Stomach smooth muscle (tissue), 2 donors: ENCODE measurements around the gene SLC26A6.
A peak's percentile ranks its signal among the peaks of the same experiment; 100 is the strongest.

Experiments used
- H3K27ac ChIP-seq: one replicate; pipeline ENCODE4 v1.7.0; 2013; ENCODE audit warnings: mild to moderate bottlenecking, low read length, inconsistent platforms
- H3K27me3 ChIP-seq, 2 donors: one replicate each; pipeline ENCODE4 v1.7.0; 2013; ENCODE audit warnings: low read length in 2 of 2; ENCODE audit not compliant: insufficient read depth in 2 of 2, control insufficient read depth in 1 of 2
- H3K36me3 ChIP-seq, 2 donors: one replicate each; pipeline ENCODE4 v1.7.0; 2013; ENCODE audit warnings: low read length in 2 of 2; ENCODE audit not compliant: control insufficient read depth in 2 of 2, insufficient read depth in 2 of 2
- H3K4me1 ChIP-seq: one replicate; pipeline ENCODE4 v1.7.0; 2013; ENCODE audit warnings: low read length; ENCODE audit not compliant: control insufficient read depth, insufficient read depth
- H3K4me3 ChIP-seq, 2 donors: one replicate each; pipeline ENCODE4 v1.7.0; 2013; ENCODE audit warnings: low read length in 2 of 2
- H3K9ac ChIP-seq, 2 donors: one replicate each; pipeline ENCODE4 v1.7.0; 2013; ENCODE audit warnings: low read length in 2 of 2, mild to moderate bottlenecking in 1 of 2
- H3K9me3 ChIP-seq, 2 donors: one replicate each; pipeline ENCODE4 v1.7.0; 2013; ENCODE audit warnings: low read length in 2 of 2; ENCODE audit not compliant: control insufficient read depth in 2 of 2
- donor health status: healthy.
- donor health status: Pancreatic carcinoma.

The SLC26A6 gene

DNA sequence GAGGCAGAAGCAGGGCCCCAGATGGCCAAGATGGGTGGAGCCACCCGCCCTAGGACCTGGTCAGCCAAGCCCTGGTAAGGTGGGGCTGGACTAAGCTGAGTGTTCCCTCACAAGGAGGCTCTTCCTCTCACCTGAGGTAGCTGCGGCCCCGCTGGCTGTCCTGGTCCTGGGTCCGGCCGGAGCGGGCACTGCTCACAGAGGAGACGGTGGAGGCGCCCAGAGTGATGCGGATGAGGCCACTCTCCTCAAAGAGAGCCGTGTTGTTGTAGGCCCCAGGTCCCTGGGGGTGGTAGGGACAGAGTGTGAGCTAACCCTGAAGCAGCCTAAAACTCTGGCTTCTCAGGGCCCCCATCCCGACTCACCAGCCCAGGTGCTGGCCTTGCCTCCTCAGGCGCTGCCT lies 7.3 kb upstream of the SLC26A6 start:
- Histone ChIP-seq H3K27me3 (no peaks in the 10 kb centered on the region), H3K27ac (no peak overlapping the region), H3K4me1 (no peaks in the 10 kb centered on the region), H3K4me3 (no peak overlapping the region), H3K9ac (no peak overlapping the region), H3K9me3 (no peaks in the 10 kb centered on the region), H3K36me3 (no peaks in the 10 kb centered on the region)

DNA sequence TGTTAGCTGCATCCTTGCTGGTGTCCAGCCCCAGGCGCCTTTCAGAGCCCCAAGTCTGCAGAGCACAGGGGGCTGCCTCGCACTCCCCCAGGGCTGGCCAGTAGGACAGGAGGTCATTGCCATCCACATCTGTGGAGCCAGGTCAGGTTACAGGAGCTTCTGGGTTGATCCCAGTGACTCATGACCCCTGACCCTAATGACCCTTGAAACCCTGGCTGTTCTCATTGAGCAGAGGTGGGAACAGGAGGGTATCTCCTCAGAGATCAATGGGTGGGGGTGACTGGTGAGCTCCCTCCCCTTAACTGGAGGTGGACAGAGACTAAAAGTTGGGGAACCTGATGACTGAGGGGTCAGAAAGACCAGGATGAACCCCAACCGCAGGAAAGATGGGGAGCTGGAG lies 6.1 kb upstream of the SLC26A6 start:
- H3K9ac ChIP-seq, result no peak overlapping the region
- no peaks in the 10 kb centered on the region for H3K27me3 ChIP-seq
- H3K36me3 ChIP-seq, result no peaks in the 10 kb centered on the region
- no peaks in the 10 kb centered on the region for H3K9me3 ChIP-seq
- H3K4me3 ChIP-seq, result no peak overlapping the region
- peaks cover under 1% of the 10 kb centered on the region for H3K4me1 ChIP-seq
- H3K27ac ChIP-seq, result no peak overlapping the region

DNA sequence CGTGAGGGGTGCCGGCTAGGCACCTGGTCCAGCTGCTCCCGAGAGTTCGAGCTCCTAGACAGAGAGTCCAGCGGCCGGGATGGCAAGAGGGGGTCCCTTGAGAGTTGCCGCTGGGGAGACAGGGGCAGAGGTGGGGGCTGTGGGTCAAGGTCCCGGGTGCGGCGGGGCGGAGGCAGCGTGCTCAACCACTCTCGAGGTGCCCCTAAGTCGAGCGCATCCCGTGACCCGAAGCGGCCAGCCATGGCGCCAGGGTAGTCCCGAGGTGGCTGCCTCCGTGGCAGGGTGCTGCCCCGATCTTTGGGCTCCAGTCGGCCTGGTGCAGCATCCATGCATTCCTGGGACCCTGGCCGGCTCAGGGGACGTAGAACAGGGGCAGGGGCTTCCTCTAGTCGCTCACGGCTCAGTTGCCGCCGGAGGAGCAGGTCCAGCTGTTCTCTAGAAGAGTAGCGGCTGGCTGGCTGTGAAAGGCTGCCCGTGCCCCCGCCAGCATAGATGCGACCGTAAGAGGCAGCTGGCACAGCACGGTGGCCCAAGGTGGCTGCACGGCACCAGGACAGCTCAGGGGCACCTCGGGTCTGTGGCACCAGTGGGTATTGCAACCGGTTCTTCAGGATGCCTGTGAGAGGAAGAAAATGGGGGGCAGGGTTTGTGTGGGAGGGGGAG lies 4.8 kb upstream of the SLC26A6 start:
- H3K9me3 ChIP-seq, result no peaks in the 10 kb centered on the region
- H3K27ac ChIP-seq, result no peak overlapping the region
- no peak overlapping the region for H3K9ac ChIP-seq
- H3K36me3 ChIP-seq, result no peaks in the 10 kb centered on the region
- H3K27me3 ChIP-seq, result no peaks in the 10 kb centered on the region
- peaks cover 12% of the 10 kb centered on the region for H3K4me1 ChIP-seq
- no peak overlapping the region for H3K4me3 ChIP-seq

DNA sequence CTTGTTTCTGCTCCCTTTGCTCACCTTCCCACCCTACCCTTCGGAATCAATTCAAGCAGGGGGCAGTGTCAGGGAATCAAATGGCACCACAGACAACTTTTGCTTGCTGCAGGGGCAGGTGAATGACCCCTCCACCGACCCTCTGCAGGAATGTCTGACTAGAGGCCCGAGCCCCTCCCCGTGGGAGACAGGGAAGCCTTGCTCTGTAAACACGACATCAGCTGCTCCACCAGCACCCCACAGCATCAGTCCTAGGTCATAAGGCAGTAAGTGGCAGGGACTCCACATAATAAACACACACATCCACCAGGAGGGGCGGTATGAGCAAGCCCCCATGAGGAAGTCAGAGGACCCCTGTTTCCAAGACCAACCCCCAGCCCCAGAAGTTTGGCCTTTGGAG lies 2.0 kb upstream of the SLC26A6 start:
- Histone ChIP-seq H3K27me3 (no peaks in the 10 kb centered on the region), H3K9ac (no peak overlapping the region), H3K4me1 (peaks cover 25% of the 10 kb centered on the region), H3K4me3 (no peak overlapping the region), H3K9me3 (no peaks in the 10 kb centered on the region), H3K36me3 (peaks cover 5 to 8% of the 10 kb centered on the region in 2 donors), H3K27ac (no peak overlapping the region)

DNA sequence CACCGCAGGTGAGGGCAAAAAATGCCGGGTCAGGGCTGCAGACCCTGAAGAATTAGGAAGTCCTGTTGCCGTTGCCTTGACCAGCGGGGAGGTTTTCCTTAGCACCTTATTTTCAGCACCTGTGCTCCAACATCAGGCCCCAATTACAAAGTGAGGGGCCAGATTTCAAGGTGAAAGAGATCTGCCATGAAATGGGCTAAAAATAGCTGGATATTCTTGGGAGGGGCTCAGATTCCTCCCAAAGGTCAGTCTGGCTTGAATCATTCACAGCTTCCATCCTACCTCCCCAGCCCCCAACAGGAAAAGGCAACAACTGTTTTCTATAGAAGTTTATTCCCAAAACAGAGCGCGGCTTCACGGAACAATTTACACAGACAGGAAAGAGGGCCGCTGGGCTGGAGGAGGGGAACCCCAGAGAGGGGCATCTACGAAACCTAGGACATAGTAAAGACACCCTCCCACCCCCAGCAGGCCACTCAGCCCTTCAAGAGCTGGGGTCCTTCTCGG lies 941 bp upstream of the SLC26A6 start:
- Histone ChIP-seq H3K4me1 (peaks cover 25% of the 10 kb centered on the region), H3K9ac (peak overlapping the region; percentile 75 to 87), H3K27ac (peak overlapping the region; percentile 74)

DNA sequence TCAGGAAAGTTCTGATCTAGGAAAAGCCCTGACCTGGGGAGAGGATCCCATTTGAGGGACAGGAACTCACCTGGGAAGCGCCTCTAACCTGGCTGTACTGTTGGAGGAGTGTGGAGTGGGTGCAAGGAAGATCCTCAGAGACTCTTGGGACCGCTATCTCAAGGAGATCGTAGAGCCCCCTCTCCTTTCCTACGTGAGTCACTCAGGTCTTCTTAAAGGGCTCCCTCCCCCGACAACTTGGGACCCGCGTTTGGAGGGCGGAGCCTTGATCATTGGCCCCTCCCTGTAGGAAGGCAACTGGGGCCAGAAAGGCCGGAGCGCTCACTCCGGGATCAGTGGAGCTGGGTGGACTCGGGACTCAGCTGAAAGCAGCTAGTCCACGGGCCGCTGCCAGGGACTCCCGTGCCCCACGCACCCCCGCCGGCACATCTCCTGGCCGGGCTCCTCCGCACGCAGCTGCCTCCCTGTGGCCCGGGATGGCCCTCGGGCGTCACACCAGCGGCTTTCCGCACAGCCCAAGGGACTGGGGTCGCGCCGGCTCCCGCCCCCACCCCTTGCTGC lies 520 bp downstream of the SLC26A6 start:
- Histone ChIP-seq H3K4me3 (peak overlapping the region; percentile 86 to 87), H3K9me3 (no peaks in the 10 kb centered on the region), H3K36me3 (peaks cover 12 to 19% of the 10 kb centered on the region in 2 donors), H3K4me1 (peaks cover 25% of the 10 kb centered on the region), H3K27ac (peak overlapping the region; percentile 71), H3K9ac (peak overlapping the region; percentile 71 to 75), H3K27me3 (no peaks in the 10 kb centered on the region)

More for the DNA sequence above, 941 bp upstream of the SLC26A6 start:
- Histone ChIP-seq H3K9me3 (no peaks in the 10 kb centered on the region), H3K36me3 (peaks cover 9 to 14% of the 10 kb centered on the region in 2 donors), H3K27me3 (no peaks in the 10 kb centered on the region), H3K4me3 (peak overlapping the region; percentile 86 to 87)

DNA sequence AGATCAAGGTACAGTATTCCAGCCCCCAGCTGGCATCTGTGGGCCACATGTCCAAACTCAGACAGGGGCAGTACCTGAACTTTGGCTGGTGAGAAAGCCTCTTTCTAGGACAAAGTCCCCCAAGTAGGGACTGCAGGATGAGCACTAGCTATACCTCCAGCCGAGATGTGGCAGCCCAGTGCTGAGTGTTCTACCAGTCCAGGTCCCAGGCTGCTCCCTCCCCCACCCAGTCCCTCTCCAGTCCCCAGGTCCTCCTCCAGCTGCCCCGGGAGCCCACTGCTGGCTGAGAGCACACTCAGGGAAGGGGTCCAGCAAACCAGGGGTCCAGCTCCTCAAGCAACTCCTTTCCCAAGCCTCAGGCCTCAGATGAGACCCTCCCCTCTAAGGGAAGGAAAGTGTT lies 1.5 kb downstream of the SLC26A6 start:
- Histone ChIP-seq H3K36me3 (peaks cover 12 to 19% of the 10 kb centered on the region in 2 donors), H3K27me3 (no peaks in the 10 kb centered on the region), H3K4me3 (no peak overlapping the region), H3K4me1 (peaks cover 25% of the 10 kb centered on the region), H3K9me3 (no peaks in the 10 kb centered on the region), H3K27ac (no peak overlapping the region), H3K9ac (no peak overlapping the region)

DNA sequence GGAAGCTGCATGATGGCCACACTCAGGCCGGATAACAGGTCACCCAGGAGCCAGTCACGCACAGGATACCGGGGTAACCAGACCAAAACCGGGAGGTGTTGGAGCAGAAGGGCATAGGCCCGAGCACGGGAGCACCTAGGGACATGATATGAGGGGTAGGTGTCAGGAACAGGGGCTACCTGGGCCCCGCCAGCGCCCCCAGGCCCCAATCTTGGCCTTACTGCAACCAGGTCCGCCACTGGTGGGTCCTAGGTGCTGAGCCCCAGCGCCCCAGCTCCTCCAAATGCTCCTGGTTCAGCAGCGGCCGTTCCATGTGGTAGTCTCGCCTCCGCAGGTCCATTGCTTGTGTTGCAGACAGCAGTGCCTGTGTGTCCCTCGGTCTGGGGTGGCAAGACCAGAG lies 2.0 kb downstream of the SLC26A6 start:
- peaks cover 12 to 19% of the 10 kb centered on the region in 2 donors for H3K36me3 ChIP-seq
- no peak overlapping the region for H3K9ac ChIP-seq
- H3K27ac ChIP-seq, result no peak overlapping the region
- peaks cover 25% of the 10 kb centered on the region for H3K4me1 ChIP-seq
- H3K9me3 ChIP-seq, result no peaks in the 10 kb centered on the region
- no peaks in the 10 kb centered on the region for H3K27me3 ChIP-seq
- H3K4me3 ChIP-seq, result no peak overlapping the region

DNA sequence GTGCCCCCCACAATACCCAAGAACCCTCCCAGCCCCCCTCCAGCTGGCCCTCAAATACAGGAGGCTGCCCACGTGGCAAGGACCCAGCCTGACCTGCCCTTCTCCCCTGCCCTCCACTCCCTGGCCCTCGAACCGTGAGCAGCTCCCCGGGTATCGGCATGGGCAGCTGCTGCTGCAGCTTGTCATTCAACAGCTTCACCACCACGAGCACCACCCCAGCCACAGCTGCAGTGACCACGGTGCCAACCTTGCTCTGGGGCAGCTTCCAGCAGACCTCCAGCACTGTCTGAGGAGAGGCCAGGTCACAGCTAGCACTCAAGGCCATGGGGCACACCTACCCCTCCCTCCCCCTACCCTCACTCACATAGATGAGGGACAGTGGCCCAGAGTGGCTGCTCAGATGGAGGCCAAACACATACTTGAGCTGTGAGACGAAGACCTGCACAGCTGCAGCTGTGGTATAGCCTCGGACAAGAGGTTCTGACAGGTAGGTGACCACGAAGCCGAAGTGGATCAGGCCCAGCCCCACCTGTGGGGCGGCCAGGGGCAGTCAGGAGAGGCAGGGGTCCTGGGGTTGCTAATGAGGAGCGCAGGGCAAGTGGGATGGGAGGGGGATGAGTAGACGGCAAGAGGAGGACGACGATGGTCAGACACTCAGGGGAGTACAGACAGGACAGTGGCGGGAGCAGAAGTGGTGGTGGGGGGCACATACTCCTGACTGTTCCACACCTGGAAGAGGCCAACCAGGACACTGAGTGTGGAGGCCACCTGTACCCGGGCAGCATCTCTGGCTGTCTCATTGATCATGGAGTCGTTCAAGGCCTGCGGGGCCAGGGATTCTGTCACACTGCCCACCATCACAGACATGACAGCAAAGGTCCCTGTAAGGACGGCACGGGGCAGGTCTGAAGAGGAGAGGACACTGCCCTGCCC lies 3.5 kb downstream of the SLC26A6 start:
- Histone ChIP-seq H3K9ac (no peak overlapping the region), H3K4me3 (no peak overlapping the region), H3K27ac (no peak overlapping the region), H3K9me3 (no peaks in the 10 kb centered on the region), H3K27me3 (no peaks in the 10 kb centered on the region), H3K4me1 (peaks cover 25% of the 10 kb centered on the region), H3K36me3 (peaks cover 16 to 26% of the 10 kb centered on the region in 2 donors)

DNA sequence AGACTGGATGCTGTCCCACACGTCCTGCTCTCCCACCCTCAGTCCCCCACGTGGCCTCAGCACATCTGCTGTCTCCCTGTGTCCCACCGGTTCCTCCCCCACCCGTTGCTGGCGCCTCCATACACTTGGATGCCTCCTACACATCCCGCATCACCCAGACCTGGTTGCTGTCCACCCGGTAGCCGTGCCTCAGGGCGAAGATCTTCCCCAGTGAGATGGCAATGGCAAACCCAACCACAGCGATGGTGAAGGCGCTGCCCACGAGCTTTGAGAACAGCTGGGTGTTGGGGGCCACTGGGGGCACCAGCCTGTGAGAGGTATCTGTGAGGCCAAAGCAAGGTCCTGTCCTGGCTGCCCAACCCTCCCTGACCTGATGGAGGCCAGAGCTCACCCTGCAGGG lies 4.4 kb downstream of the SLC26A6 start:
- Histone ChIP-seq H3K27ac (no peak overlapping the region), H3K4me1 (peaks cover 19% of the 10 kb centered on the region), H3K27me3 (no peaks in the 10 kb centered on the region), H3K36me3 (peaks cover 16 to 26% of the 10 kb centered on the region in 2 donors), H3K9me3 (no peaks in the 10 kb centered on the region), H3K4me3 (no peak overlapping the region), H3K9ac (no peak overlapping the region)
